Natural killer cell treated with Interleukin-12 subunit alpha and Interleukin-12 subunit beta and Interleukin-15 and Interleukin-18, amount 100 ng/mL, for 72 hours (primary cell): ENCODE measurements around the gene EIF2S2. TPM values are rescaled to one million over a fixed set of nuclear protein-coding genes. Genes with fewer than 3 reads are reported as not detected.
"Not testable (repeated sequence)": the region's sequence is repeated elsewhere in the genome, so short reads cannot be mapped to it uniquely, and the experiment has no call there.

Experiments used
- ATAC-seq, 2 donors: fragments of 150-1000 bp; cut with Tn5 transposase in 1 of 2; sonication (Bioruptor Pico), chemical (Tn5 transposase) in 1 of 2; 2 replicates each; pipeline ENCODE4 v1.10.0; 2021
- DNase-seq: peaks from one replicate; pipeline ENCODE4 v3.0.0; 2022; ENCODE audit warnings: low spot score
- H3K27ac Mint-ChIP-seq, 2 donors: 1 replicate in 1 of 2; 2 replicates in 1 of 2; pipeline ENCODE4 v1.8.0; 2022; ENCODE audit warnings: mixed read lengths in 2 of 2, mild to moderate bottlenecking in 1 of 2, moderate library complexity in 1 of 2
- H3K27me3 Mint-ChIP-seq, 2 donors: 1 replicate in 1 of 2; 2 replicates in 1 of 2; pipeline ENCODE4 v1.8.0; 2022; ENCODE audit warnings: mixed read lengths in 2 of 2
- H3K36me3 Mint-ChIP-seq: one replicate; pipeline ENCODE4 v1.8.0; 2022; ENCODE audit warnings: mixed read lengths
- H3K4me1 Mint-ChIP-seq, 2 donors: 1 replicate in 1 of 2; 2 replicates in 1 of 2; pipeline ENCODE4 v1.8.0; 2022; ENCODE audit warnings: low read depth in 2 of 2, mixed read lengths in 2 of 2, mild to moderate bottlenecking in 1 of 2
- H3K4me3 Mint-ChIP-seq: one replicate; pipeline ENCODE4 v1.8.0; 2022; ENCODE audit warnings: mixed read lengths
- H3K9me3 Mint-ChIP-seq: 2 replicates; pipeline ENCODE4 v1.8.0; 2022; ENCODE audit warnings: mixed read lengths
- total RNA-seq, 2 donors: library from RNA; stranded (reverse); gene quantifications; one replicate each; pipeline ENCODE4 v1.2.3, GENCODE V29; 2022

EIF2S2 gene
- total RNA-seq, 2 donors from 2014 or later: 97.6 to 99.8 TPM

- DNase-seq, H3K4me3 Mint-ChIP-seq, H3K36me3 Mint-ChIP-seq, ATAC-seq, H3K4me1 Mint-ChIP-seq, H3K9me3 Mint-ChIP-seq, H3K27ac Mint-ChIP-seq: not testable (repeated sequence)
- H3K27me3 Mint-ChIP-seq: peaks cover 10 to 11% of the 10 kb centered on the region in 2 donors
Observed at GRCh38 chr20:34132491-34132890, 20.4 kb upstream of the EIF2S2 start.

GRCh38 chr20:34131491-34131890, 19.4 kb upstream of the EIF2S2 start:
- Mint-ChIP-seq H3K4me3 (no peak overlapping the region), H3K27me3 (peaks cover 10 to 16% of the 10 kb centered on the region in 2 donors), H3K27ac (no peak overlapping the region), H3K4me1 (peaks cover 4 to 5% of the 10 kb centered on the region in 2 donors), H3K36me3 (no peaks in the 10 kb centered on the region), H3K9me3 (no peaks in the 10 kb centered on the region)
- ATAC-seq: no peak
- no peak for DNase-seq

GRCh38 chr20:34129518-34130162, 17.6 kb upstream of the EIF2S2 start:
- Mint-ChIP-seq H3K27ac (no peak overlapping the region), H3K4me1 (peaks cover 4 to 5% of the 10 kb centered on the region in 2 donors)
- ATAC-seq: peak; percentile 83 to 90

GRCh38 chr20:34127792-34128191, 15.7 kb upstream of the EIF2S2 start:
- ATAC-seq: no peak
- no peaks in the 10 kb centered on the region for H3K9me3 Mint-ChIP-seq
- peaks cover 19 to 22% of the 10 kb centered on the region in 2 donors for H3K27me3 Mint-ChIP-seq
- no peak for DNase-seq
- no peak overlapping the region for H3K27ac Mint-ChIP-seq
- H3K4me1 Mint-ChIP-seq: peaks cover 4 to 5% of the 10 kb centered on the region in 2 donors
- no peaks in the 10 kb centered on the region for H3K36me3 Mint-ChIP-seq
- H3K4me3 Mint-ChIP-seq: no peak overlapping the region

More at GRCh38 chr20:34129518-34130162, 17.6 kb upstream of the EIF2S2 start:
- Mint-ChIP-seq H3K27me3 (peaks cover 18 to 19% of the 10 kb centered on the region in 2 donors), H3K4me3 (no peak overlapping the region), H3K9me3 (no peaks in the 10 kb centered on the region), H3K36me3 (no peaks in the 10 kb centered on the region)
- DNase-seq: peak; percentile 67

GRCh38 chr20:34124469-34125249, 12.6 kb upstream of the EIF2S2 start:
- no peaks in the 10 kb centered on the region for H3K36me3 Mint-ChIP-seq
- ATAC-seq (no peak), DNase-seq (no peak)
- H3K27me3 Mint-ChIP-seq: peaks cover 19 to 20% of the 10 kb centered on the region in 2 donors
- no peak overlapping the region for H3K4me3 Mint-ChIP-seq
- peaks cover 3 to 5% of the 10 kb centered on the region in 2 donors for H3K4me1 Mint-ChIP-seq
- H3K9me3 Mint-ChIP-seq: no peaks in the 10 kb centered on the region
- no peak overlapping the region for H3K27ac Mint-ChIP-seq

- Mint-ChIP-seq H3K36me3 (no peaks in the 10 kb centered on the region), H3K4me3 (no peak overlapping the region), H3K27ac (no peak overlapping the region), H3K9me3 (no peaks in the 10 kb centered on the region), H3K27me3 (peaks cover 12 to 21% of the 10 kb centered on the region in 2 donors), H3K4me1 (no peaks in the 10 kb centered on the region)
- ATAC-seq (no peak), DNase-seq (no peak)
Observed at GRCh38 chr20:34123309-34123708, 11.3 kb upstream of the EIF2S2 start.

- Mint-ChIP-seq H3K27me3 (peaks cover 9 to 21% of the 10 kb centered on the region in 2 donors), H3K36me3 (no peaks in the 10 kb centered on the region), H3K4me1 (no peaks in the 10 kb centered on the region), H3K4me3 (no peak overlapping the region), H3K9me3 (no peaks in the 10 kb centered on the region), H3K27ac (no peak overlapping the region)
- DNase-seq (no peak), ATAC-seq (no peak)
Observed at GRCh38 chr20:34122274-34122980, 10.4 kb upstream of the EIF2S2 start.

GRCh38 chr20:34120213-34120612, 8.2 kb upstream of the EIF2S2 start:
- peaks cover 0 to 11% of the 10 kb centered on the region in 2 donors for H3K27me3 Mint-ChIP-seq
- H3K9me3 Mint-ChIP-seq: no peaks in the 10 kb centered on the region

GRCh38 chr20:34115232-34115631, 3.2 kb upstream of the EIF2S2 start:
- ATAC-seq (no peak), DNase-seq (no peak)
- Mint-ChIP-seq H3K27ac (no peak overlapping the region), H3K9me3 (no peaks in the 10 kb centered on the region), H3K4me3 (no peak overlapping the region), H3K36me3 (peaks cover 11% of the 10 kb centered on the region), H3K27me3 (peaks cover 0 to 5% of the 10 kb centered on the region in 2 donors), H3K4me1 (peaks cover 12 to 15% of the 10 kb centered on the region in 2 donors)

More at GRCh38 chr20:34120213-34120612, 8.2 kb upstream of the EIF2S2 start:
- H3K36me3 Mint-ChIP-seq: no peaks in the 10 kb centered on the region
- ATAC-seq (no peak), DNase-seq (no peak)
- H3K27ac Mint-ChIP-seq: no peak overlapping the region
- H3K4me3 Mint-ChIP-seq: no peak overlapping the region
- H3K4me1 Mint-ChIP-seq: no peaks in the 10 kb centered on the region

- Mint-ChIP-seq H3K27me3 (peaks cover 0 to 5% of the 10 kb centered on the region in 2 donors), H3K27ac (no peak overlapping the region), H3K4me1 (peaks cover 15 to 19% of the 10 kb centered on the region in 2 donors), H3K9me3 (no peaks in the 10 kb centered on the region), H3K4me3 (no peak overlapping the region), H3K36me3 (peaks cover 13% of the 10 kb centered on the region)
- DNase-seq (no peak), ATAC-seq (no peak)
Observed at GRCh38 chr20:34114809-34115208, 2.8 kb upstream of the EIF2S2 start.

GRCh38 chr20:34112600-34113101, 608 bp upstream of the EIF2S2 start:
- H3K36me3 Mint-ChIP-seq: peaks cover 23% of the 10 kb centered on the region
- no peaks in the 10 kb centered on the region for H3K27me3 Mint-ChIP-seq
- no peaks in the 10 kb centered on the region for H3K9me3 Mint-ChIP-seq
- ATAC-seq (no peak), DNase-seq (no peak)
- peak overlapping the region; percentile 94 for H3K4me3 Mint-ChIP-seq
- peaks cover 26 to 37% of the 10 kb centered on the region in 2 donors for H3K4me1 Mint-ChIP-seq
- H3K27ac Mint-ChIP-seq: peak overlapping the region; percentile 93 to 98

- H3K27ac Mint-ChIP-seq: peak overlapping the region; percentile 93 to 98
- no peaks in the 10 kb centered on the region for H3K9me3 Mint-ChIP-seq
- ATAC-seq (peak in 1 of 2 donors; percentile 7), DNase-seq (peak; percentile 69)
- peaks cover 23% of the 10 kb centered on the region for H3K36me3 Mint-ChIP-seq
- peaks cover 37 to 51% of the 10 kb centered on the region in 2 donors for H3K4me1 Mint-ChIP-seq
- peak overlapping the region; percentile 94 for H3K4me3 Mint-ChIP-seq
- no peaks in the 10 kb centered on the region for H3K27me3 Mint-ChIP-seq
Observed at GRCh38 chr20:34110745-34111641, 1.1 kb downstream of the EIF2S2 start.
